Mesenteric fat pad (tissue), 1 donor: Measurements from ENCODE around the gene DDX5. TPM values are rescaled to one million over a fixed set of nuclear protein-coding genes. Genes with fewer than 3 reads are reported as not detected.
A peak's percentile ranks its signal among the peaks of the same experiment; 100 is the strongest.

Experiments
- DNase-seq: peaks from one replicate; pipeline ENCODE4 v3.0.0-alpha.2; 2020; ENCODE audit warnings: low spot score
- long read RNA-seq: library from polyadenylated mRNA; unstranded; transcript quantifications from one replicate; pipeline ENCODE4 v2.0.0, GENCODE V29; 2020
- total RNA-seq: library from RNA; stranded (reverse); fragmentation: NEBNext Ultra II Directional; extraction: Animal tissue kit (Norgen Biotek cat#: 25700); gene quantifications from one replicate; pipeline ENCODE4 v1.2.1, GENCODE V29; 2021
- donor health status: DM: yes; HTN: yes; CAD: no.

DDX5 gene
- total RNA-seq = 902 TPM
- long read RNA-seq, transcript DDX5-201 (13 exons, 2,554 nt) = major isoform, 1,343 of 1,598 reads
- long read RNA-seq, partial matches to known transcripts = 175 of 1,598 reads
- long read RNA-seq, other reads (novel, unspliced or antisense) = 78 of 1,598 reads

DNA sequence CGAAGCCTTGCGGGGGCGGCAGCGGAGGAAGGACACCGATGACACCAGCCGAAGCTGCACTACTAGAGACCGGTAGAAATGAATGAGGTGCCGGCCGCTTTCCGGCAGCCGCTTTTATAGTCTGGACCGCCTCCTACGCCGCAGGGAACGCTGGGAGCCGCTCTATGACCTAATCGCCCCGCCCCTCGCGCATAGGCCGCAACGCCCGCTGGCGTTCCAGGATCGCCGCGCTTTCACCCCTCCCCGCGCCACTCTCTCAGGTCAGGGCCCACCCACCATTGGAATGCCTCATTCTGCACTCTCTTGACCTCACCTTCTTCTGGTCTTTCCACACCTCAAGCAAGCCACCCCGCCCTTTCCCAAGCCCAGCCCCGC lies at the start of gene DDX5:
Gene DDX5, minus strand, starts transcription at position 89 of the 375 bp plus-strand sequence. CDS start 170 bp downstream, outside the sequence.
- DNase-seq = peak; percentile 100

DNA sequence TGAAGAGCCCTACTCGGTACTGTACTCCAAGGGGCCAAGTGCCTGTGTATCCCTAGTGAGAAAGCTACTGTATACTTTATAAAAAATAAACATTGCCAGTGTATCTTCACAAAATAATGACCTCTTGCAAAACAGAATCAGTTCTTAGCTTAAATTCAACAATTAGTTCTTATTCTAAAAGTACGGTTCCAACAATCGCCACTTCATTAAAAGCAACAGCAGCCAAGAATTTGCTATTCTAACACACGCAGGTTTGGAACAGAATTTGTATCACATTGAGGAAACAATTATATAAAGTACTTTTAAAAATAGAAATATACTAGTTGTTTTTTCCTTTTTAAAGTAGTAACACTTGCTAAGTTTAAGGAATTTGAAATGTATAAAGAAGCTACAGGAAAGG lies 49.2 kb upstream of the DDX5 start:
- DNase-seq = no peak

- DNase-seq = no peak
These were observed 48.0 kb upstream of the DDX5 start for GRCh38 chr17:64554028-64554637.

GRCh38 chr17:64551461-64551860 lies 45.4 kb upstream of the DDX5 start:
- no peak for DNase-seq

GRCh38 chr17:64547319-64547718 lies 41.2 kb upstream of the DDX5 start:
- DNase-seq = no peak

GRCh38 chr17:64546716-64547115 lies 40.6 kb upstream of the DDX5 start:
- DNase-seq = no peak

GRCh38 chr17:64544742-64545141 lies 38.7 kb upstream of the DDX5 start:
- DNase-seq = no peak

DNA sequence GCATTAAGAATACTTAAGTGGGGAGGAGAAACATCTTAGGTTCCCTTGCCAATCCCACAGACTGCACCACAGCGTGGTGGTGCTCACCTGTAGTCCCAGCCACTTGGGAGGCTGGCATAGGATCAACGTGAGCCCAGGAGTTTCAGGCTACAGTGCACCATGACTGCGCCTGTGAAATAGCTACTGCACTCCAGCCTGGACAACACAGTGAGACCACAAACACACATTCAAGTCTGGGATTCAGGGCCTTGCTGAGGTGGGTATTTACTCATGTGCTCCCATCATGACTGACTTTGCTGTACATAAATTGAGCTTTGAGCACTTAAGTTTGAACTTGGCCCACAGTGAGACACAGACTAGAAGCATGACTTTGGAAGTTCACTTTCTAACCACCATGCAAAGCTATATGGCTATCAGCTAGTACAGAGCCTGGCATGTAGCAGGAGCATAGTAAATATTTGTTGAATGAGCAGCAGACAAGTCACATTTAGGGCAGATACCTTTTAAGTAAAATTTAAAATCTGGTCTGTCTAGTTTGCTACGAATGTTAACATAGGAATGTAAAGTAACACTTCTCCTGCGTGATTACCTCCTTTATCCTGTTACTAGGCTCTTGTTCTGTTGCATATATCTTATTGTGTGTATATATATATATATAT lies 34.2 kb upstream of the DDX5 start:
- no peak for DNase-seq

- no peak for DNase-seq
These were observed 32.5 kb upstream of the DDX5 start for GRCh38 chr17:64538508-64539130.

DNA sequence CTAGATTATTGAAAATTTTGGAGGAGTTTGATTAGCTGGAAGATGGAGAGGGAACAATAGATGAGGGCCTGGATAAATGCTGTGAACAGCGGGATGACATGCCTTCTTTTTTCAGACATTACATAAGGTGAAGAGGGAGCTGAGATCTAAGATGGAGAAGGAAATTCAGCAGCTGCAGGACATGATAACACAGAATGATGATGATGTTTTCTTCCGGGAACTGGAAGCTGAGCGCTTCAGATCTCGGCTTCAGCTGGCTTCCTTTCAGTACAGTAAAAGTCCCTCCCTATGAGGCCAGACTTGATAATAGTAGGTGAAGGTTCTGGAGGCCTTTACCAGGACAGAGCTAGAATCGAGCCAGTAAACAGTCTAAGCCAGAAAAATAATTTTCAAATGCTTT lies 31.4 kb upstream of the DDX5 start:
- DNase-seq = no peak

DNA sequence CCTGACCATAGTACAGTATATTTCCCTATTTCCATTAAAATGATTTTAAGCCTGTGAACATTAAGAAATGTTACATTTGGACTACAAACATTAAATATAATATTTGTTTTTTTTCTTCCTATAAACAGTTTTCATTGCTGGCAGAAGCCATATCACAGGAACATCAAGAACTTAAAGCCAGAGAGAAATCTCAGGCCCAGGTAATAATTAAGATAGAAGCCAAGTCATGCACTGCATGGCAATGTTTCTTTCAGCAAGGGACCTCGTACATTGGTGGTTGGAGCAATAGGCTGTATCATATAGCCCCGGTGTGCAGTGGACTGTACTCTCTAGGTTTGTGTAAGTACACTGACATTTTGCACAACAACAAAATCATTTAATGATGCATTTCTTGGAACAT lies 30.8 kb upstream of the DDX5 start:
- DNase-seq = no peak

DNA sequence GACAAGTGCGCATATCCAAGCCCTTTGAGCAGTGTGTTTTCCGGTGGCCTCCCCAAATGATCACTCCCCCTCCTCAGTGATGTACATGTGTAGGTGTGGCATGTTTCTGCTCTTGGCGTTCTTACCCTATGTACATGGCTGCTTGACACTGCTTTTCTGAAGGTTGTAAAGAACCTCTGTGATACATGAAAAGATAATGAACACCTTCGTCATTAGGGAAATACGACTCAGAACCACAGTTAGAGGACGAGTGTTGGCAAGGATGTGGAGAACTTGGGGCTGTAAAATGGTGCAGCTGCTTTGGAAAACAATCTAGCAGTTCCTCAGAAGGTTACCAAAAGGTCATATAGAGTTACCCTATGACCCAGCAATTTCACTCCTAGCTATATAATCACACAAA lies 29.3 kb upstream of the DDX5 start:
- DNase-seq = no peak

DNA sequence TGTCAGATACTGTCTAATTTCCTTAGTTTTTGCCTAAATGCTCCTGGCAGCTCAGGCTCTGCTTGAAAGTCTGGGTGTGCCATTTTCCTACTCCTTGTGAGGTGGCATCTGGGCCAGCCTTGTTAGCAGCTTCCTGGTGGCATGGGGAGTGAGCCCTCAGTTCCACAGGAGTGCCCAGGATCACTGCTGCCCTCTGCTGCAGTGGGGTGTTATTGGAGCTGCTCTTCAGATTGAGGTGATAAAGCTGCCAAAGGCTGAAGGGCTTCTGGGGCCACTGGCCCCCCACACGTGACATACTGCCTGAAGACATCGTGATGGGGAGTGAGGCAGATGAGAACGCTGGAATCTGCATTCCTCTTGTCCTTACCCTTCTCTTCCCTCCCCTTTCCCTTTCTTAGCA lies 28.1 kb upstream of the DDX5 start:
- no peak for DNase-seq

- DNase-seq = no peak
These were observed 27.7 kb upstream of the DDX5 start for GRCh38 chr17:64533784-64534183.

- DNase-seq = no peak
These were observed 26.3 kb upstream of the DDX5 start for GRCh38 chr17:64532409-64532808.

DNA sequence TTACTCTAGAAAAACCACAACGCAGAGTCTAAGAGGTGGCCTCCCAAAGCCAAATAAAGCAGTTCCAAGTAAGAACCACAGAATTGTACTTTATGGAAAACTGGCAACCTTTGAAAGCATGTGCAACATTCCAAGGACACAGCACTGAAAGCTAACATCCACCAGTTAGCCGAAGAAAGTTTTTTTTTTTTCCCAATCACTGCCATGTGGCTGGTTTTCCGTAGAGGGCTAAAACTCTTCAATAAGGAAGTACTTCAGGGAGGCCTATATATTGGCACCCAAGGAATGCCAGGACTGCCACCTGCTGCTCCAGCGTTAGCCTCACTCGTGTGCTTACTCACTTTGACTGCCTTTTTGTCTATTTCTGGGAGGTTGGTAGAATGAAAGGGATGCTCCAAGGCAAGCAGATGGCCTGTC lies 25.9 kb upstream of the DDX5 start:
- no peak for DNase-seq

GRCh38 chr17:64529221-64529620 lies 23.1 kb upstream of the DDX5 start:
- DNase-seq = no peak

DNA sequence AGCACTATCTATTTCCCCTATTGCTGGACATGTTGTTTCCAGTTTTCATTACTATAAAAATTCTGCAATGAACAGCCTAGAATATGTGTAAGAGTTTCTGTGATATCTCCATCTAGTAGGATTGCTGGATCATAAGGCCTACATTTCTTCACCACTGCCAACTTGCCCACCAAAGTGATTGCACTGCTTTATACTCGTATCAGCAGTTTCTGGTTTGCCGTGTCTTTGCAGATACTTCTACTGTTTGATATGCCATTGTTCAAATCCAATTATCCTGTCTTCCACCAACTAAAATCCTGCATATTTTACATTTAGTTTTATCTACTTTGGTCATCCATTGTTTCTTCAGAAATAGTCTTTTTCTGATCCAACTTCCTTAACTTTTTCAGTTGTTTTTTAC lies 21.8 kb upstream of the DDX5 start:
- no peak for DNase-seq

DNA sequence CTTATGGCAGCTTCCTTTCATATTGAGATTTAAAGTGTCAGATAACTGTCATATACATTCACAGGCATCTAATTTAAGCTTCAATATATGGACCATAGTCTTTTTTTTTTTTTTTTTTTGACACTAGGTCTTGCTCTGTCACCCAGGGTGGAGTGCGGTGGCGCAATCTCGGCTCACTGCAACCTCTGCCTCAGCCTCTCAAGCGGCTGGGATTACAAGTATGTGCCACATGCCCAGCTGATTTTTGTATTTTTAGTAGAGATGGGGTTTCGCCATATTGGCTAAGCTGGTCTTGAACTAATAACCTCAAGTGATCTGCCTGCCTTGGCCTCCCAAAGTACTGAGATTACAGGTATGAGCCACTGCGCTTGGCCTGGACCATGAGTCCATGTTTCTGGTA lies 14.3 kb upstream of the DDX5 start:
- DNase-seq = no peak

- no peak for DNase-seq
These were observed 13.5 kb upstream of the DDX5 start for GRCh38 chr17:64519601-64520000.

GRCh38 chr17:64515829-64516228 lies 9.7 kb upstream of the DDX5 start:
- no peak for DNase-seq

GRCh38 chr17:64515419-64515818 lies 9.3 kb upstream of the DDX5 start:
- DNase-seq = no peak

- no peak for DNase-seq
These were observed 3.1 kb upstream of the DDX5 start for GRCh38 chr17:64509179-64509578.
